NCI-H2196 treated with DMSO at 0.1 percent for 48 hours (cell line): ENCODE data around the gene TXNRD2.
"Not testable (repeated sequence)": the region's sequence is repeated elsewhere in the genome, so short reads cannot be mapped to it uniquely, and the experiment has no call there.

ENCODE experiments used
- DNase-seq: peaks from one replicate; lab custom pipeline; 2025; ENCODE audit not compliant: unreplicated experiment; lab: John Stamatoyannopoulos, UW

The TXNRD2 gene

DNA sequence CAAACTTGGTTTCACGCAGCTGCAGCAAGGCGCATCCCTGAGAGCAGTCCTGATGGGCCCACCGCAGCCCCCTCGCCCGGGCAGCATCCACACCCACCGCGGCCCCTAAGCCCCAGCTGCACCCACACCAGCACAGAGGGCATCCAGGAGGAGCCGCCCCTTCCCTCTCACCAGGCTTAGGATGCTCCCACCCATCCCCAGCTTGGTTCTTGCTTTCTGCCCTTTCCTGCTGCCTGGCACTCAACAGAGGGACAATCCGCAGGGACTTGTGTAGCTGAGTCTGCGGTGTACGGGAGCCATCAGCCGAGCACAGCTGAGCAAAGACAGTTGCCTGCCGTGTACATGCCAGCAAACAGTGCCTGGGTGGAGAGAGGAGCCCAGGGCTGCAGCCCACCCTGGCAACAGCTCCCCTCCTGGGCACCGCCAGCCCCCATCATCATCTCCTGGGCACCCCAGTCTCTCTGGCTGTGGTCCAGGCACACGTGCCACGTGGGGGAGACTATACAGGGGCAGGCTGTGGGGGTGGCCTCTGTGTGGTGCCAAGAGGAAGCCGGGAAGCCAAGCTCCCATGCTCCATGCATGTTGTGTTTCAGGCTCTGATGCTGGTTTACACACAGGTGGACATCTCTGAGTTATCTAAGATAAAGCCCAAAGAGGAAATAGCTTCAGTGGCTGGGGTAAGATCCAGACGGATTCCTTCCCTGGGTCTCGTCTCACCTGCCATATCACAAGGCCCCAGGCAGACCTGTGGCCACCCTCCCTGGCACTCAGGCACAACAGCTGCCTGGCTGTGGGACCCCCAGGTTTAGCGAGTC lies 50.9 kb downstream of the TXNRD2 start:
- DNase-seq, result no peak

- DNase-seq, result no peak
These were observed 51.7 kb downstream of the TXNRD2 start for GRCh38 chr22:19889951-19890350.

DNA sequence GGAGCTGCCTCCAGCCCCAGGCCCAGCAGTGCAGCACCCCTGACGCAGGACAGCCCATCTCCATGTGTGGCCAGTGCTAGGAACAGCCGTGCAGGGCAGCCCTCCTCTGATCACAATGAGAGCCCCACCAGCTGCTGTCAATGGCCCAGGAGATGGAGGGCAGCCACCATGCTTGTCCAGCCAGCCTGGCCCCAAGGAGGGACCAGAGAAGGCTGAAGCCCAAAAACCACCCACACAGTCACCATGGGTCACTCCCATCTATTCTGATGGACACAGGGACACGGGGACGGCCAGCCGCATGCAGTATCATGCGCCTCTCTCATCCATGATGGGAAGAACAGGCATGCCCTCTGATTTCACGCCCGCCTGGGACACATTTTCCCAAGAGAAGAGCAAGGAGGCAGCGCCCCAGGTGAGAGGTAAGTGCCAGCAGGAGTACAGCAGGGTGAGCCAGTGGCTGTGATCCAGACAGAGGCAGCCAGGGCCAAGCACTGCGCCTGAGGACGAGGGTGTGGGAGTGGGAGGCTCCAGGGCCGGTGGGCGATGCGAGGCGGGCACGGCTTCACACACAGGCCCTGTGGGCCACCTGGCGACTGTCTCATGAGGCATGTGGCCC lies 53.4 kb downstream of the TXNRD2 start:
- DNase-seq, result no peak

DNA sequence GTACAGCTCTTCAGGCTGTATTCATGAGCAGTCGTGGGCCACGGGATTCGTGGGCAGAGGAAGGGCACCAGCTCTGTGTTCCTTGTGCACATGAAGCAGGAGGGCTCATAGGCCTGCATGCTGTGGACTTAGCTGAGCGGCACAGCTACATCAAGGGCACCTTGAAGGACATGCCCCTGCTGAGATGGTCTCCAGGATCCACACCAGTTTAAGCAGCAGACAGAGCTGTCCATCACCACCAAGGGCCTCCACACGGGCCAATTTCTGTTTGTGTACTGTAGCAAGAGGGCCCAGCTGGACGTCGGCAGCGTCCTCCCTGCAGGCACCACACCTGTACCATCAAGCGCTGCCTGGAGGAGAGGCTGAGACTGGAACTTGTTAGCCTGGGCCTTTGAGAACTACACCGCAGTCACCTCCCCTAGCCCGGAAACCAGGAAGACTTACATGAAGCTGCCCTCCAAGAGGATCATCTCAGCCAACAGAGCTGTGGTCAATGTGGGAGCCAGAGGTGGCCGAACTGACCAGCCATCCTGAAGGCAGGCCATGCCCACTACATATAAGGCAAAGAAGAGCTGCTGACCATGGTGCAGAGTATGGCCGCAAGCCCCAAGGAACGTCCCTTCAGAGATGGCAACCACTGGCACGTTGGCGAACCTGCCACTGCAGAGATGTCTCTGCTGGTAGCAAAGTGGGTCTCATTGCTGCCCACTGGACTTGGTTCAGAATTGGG lies 54.2 kb downstream of the TXNRD2 start:
- no peak for DNase-seq

- DNase-seq, result no peak
These were observed 54.9 kb downstream of the TXNRD2 start for GRCh38 chr22:19886605-19887255.

DNA sequence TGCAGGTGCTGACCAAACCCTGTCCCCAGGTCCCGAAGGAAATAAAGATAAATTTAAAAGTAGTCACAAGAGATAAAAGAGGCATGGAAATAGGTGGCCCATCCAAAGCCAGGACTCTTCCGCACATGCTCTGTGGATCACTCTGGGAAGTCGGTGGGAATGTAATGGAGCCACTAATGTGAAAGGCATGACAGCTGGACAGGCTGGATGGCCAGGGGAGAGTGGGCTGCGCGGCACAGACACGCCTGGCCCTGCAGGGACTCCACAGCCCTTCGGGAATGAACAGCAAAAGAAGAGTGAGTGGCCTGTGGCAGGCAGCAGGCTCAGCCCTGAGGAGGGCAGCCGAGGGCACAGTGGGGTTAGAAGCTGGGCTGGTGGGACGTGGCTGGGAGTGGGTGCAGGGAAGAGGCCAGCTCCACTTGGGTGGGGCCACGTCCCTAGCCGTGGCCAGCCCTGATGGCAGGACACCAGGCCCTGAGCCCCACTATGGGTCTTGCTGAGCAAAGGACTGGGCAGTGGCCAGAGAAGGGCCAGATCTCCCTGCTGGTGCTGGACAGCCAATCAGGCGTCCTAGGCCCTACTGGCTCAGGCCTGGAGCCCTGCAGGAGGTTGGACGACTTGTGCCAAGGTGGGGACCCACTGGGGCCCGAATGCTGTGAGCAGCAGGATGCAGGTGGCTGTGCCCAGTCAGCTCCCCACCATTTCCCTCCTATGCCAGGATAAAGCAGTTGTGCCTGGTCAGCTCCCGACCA lies 55.6 kb downstream of the TXNRD2 start:
- DNase-seq, result no peak

DNA sequence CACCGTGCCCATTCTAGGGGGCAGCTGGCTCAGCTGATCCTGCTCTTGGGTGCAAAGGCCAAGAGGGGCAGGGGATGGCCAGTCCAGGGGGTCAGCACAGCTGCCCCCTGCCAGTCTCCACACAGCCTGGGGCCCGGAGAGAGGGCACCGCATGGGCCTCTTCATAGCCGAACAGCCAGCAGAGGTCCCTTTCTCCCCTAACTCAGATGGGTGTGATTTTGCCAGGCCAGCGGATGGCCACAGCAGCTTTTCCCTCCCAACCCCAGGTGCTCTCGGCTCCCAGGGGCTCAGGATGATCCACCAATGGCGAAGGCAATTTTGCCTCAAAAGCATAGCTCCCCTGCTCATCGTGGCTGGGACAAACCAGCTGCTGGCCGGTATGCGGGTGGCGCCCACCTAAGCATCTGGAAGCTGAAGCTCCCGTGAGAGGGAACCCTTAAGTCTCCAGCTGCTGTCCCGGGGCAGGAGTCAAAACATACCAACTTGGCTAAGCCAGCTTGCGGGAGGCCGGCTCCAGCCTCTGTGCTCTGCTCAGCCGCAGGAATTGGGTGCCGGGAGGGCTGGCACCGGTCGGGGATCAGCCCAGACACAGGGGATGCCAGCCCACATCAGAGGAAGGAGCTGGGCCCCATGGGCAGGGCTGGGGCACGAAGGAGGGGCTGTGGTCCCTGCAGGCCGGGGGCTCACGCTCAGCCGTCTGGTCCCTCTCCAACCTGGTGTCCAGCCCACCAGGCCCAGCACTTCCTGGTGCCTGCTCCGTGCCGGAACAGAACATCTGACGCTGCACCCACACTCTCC lies 56.5 kb downstream of the TXNRD2 start:
- no peak for DNase-seq

DNA sequence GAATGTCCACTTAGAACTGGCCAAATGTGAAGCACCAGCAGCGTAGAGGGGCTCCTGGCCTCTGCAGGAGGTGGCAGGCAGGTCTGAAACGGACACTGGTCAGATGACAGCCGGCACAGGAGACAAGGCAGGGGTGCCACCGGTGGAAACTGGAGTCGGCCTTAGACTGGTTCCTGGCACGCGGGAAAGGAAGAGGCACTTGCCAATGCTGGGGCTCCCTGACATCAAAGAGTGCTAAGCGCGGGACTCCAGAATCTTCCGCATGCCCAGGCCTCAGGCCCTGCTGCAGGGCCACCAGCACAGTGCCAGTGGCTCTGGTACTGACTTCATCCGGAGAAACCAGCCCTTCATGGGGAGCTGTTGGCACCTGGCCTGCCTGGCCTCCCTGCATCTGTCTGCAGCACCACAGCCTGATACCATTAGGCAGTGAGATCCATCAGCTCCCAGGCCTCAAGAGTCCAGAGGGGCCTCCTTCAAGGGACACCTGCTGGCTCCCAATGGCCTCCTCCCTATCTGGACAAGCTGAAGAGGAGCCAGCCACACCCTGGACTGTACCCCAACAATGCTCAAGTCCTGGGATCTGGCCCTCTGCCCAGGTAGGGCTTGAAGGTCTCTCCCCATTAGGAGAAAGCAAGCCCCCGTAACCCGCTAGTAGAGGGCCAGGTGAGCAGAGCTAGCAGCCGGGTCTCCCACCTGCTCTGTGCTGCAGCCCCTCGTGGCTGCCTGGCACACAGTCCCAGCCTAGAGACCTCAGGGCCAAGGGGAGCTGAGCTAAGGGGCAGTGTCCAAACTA lies 57.3 kb downstream of the TXNRD2 start:
- no peak for DNase-seq

GRCh38 chr22:19883446-19883845 lies 58.2 kb downstream of the TXNRD2 start:
- not testable (repeated sequence) for DNase-seq

DNA sequence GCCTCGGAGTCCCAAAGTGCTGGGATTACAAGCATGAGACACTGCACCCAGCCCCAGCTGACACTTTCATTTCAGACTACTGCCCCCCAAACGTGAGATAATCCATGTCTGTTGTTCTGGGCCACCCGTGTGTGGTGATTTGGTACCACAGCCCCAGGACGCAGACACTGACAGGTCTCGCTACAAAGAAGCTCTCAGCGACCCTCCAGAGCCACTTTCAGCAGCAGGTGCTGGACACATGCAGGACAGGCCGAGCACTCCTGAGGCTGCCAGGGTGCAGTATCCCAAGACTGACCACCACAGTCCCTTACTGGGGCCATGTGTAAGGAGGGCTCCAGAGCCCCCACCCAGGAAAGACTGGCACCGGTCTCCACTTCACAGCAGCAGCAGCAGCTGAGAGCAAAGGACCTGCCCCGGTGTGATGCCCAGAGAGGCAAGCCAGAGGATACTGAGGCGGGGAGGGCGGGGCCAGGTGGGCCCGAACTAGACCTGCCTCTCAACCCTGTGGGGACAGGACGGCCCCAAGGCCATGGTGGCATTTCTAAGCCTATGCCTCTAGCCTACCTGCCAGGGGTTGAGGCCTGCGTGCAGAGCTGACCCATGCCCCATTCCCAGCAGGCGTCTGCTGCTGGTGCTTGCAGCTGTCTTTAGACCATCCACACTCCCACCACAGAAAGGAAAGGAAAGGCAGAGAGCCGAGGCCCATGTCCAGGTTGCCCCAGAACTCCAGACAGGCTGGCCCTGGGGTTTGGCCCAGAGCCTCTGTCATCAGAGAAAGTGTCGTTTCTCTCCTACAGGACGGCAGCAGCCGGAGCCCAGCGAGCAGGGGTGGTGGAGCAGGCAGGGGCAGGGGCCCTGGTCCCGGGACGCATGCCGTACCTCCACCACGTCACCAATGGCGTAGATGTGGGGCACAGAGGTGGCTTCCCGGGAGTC lies 58.9 kb downstream of the TXNRD2 start:
- DNase-seq, result no peak

- DNase-seq, result no peak
These were observed 60.6 kb downstream of the TXNRD2 start for GRCh38 chr22:19880786-19881569.

DNA sequence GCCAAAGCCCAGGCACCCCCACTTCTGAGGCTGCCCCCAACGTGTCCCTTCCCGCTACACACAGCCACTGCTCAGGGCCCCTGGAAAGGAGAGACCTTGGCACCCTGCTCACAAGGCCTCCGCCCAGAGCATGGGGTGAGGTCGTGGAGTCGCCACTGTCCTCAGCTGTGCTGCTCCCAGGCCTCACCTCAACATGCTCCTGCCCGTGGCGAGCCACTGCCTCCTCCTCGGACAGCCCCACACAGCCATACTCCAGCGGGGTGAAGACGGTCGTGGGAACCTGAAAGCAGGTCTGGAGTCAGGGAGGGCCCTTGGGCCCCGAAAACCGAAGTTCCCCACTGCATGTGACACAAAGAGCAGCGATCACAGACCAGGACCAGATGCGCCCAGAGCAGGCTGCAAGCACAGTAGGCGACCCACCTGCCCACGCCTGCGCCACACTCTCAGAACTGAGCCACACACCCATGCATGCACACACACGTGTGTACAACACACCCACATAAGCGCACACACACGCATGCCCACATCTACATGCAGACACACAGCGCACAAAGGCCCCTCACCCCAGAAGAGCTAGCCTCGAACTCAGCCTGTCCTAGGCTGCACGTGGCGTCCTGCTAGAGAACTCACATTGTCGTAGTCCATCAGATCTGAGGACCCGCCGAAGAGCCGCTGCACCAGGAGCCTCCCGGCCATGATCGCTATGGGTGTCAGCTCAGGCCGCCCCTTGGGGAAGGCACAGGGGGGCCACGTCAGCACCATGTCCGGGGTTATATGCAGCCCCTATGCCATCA lies 61.4 kb downstream of the TXNRD2 start:
- DNase-seq, result no peak

- DNase-seq, result no peak
These were observed 62.0 kb downstream of the TXNRD2 start for GRCh38 chr22:19879643-19879991.

GRCh38 chr22:19879246-19879570 lies 62.4 kb downstream of the TXNRD2 start:
- no peak for DNase-seq

DNA sequence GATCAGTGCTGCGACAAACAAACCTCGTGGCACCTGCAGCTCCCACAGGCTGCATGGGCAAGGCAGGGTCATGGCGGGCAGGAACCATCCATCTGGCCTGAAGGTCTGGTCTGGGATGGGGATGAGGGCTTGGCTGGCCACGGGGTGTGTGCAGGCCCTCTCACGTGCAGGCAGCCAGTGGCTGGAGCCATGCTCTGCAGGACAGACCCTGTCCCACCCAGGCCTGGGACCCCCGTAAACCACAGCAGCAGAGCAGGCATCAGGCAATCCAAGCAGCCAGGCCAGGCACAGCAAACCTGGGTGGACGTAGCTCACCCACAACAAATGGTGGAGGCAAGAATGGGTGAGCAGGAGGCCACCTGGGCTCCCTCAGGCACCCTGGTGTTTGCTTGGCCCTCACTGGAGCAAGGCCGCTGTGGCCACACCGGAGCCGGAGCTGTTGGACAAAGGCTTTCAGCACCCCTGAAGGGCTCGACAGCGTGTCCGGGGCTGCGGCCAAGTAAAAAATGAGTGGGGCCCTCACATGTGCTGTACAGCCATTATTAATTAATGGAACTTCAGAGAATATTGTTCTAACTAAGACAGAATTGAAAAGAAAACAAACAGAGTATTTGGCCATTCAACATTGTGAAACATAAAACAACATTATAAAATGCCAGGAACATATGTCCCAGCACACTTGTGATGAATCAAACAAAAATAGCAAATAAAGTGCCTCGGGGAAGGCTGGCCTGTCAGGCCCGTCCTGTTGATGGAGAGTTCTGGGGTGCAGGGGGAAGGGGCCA lies 63.0 kb downstream of the TXNRD2 start:
- no peak for DNase-seq
